Measurements from ENCODE around the gene KLF3.

The KLF3 gene

DNA sequence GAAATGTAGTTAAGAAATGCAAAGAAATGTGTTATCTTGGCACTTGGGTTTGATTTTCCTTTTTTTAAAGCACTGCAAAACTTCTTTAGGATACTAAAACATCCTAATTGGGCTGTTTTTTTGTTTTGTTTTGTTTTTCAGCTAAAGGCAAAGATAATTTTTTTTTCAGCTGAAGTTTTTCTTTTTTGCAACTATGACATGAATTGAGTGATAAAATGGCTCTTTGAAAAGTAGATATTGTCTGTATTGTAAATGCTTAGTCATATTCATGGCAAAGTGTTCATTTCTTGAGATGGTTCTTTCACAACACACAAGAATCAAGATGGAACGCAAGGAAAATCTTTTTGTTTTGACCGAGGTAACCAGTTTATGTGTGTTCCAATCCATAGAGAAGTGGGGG is 35.1 kb downstream of the KLF3 start:
- DNase-seq: no peak

GRCh38 chr4:38703635-38704034 is 39.6 kb downstream of the KLF3 start:
- DNase-seq: no peak

DNA sequence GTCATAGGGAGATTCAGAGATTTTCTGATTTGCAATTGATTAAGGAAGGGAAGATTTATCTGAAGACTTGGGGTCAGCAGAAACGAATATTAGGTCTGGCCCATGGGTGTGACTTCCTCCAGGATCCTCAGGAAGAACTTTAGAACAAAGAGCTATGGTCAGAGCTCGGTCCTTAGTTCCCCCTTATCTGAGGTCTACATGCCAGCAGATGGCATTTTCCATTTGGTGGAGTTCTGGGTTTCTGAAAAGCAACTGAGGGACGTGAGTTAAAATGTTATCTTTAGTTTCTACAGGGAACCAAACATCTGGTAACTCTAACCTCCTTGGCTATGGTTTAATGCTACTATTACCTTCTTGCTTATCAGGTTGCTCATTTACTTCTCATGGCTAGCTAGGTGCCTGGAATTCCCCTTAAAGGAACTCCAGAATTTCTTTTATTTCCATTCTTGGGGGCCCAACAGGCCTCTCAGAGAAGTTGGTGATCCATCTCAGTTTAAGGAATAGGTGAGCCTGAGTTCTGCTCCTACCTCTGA is 40.7 kb downstream of the KLF3 start:
- no peak for DNase-seq

DNA sequence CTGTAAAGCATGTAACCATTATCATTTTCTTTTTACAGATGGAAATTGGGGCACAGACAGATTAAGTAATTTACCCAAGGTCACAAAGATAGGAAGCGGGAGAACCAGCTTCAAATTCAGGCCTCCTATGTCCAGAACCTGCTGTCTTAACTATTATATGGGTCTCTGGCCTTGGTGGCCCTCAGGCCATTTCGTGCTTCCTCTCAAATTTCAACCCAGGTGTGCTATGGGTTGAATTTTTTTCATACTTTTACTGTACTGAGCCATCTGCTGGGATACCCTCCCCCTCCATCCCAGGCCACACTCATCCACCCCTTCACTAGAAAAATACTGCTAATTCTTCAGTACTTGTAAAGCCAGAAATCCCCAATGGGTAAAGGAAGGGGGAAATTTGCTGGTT is 42.3 kb downstream of the KLF3 start:
- no peak for DNase-seq

DNA sequence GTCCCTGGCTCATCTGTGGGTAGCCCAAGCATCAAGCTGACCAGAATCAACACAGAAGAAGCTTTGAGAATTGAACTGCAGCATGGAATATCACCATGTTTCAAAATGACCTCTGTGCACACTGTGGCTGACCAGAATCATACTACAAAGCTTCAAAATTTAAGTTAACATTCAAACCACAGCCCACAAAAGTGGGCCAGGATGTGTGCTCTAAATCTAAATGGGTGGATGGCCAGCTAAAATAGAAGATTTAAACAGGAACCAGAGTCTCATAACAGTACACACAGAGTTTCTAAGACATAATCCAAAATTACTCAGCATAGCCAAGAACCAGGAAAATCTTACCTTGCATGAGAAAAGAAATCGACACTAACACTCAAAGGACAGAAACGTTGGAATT is 46.1 kb downstream of the KLF3 start:
- no peak for DNase-seq

DNA sequence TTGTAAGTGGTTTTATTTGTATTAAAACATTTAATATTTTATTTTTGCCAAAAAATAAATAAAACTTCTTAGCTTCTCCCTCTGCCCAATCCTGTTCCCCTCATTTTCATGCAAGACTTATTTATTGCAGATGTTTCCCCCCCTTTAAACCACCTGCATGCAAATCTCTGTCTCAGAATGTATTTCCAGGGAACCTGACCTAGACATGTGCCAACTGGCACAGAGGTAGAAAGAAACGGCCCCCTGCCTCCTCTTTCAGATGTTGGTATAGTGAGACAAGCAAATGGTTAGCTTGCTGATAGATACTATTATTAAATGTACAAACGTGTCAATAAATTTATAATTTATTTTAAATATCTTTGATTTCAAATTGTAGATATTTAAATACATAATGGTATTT is 47.1 kb downstream of the KLF3 start:
- no peak for DNase-seq

GRCh38 chr4:38715050-38715449 is 51.1 kb downstream of the KLF3 start:
- DNase-seq: no peak

- no peak for DNase-seq
Measured at GRCh38 chr4:38716256-38716655, 52.3 kb downstream of the KLF3 start.

DNA sequence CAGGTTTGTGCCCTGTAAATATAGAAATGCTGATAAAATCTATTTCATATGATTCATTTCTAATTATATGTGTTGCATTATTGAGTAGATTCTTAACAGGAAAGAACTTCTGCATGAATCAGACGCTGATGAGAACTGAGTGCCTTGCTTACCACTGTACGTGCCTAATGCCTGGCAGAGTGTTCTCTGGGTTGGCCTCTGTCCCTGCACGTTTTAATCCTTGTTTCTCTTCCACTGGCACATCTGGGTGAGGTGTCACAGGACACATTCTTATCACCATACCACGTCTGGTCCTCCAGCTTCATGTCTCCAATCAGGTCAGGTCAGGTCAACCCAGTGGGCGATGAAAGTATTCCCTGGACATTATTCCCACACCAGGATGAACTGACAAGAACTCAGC is 53.6 kb downstream of the KLF3 start:
- DNase-seq: no peak

DNA sequence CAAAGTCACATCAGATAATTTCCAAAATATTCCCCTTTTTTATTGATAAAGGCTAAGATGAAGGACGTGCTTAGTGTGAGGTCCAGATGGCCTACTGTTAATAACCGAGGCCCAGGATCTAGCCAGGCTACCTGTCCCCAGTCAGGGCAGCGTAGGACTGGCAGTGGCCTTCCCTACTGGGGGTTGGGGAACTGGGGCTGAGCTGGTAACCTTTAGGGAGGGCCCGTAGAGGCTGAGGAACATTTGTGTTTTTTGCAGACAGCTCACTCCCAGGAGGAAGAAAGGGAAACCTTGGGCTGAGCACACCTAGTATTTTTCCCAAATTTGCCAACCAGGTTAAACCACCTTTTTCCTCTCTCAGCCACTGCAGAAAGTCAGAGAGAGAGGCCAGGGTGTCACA is 59.1 kb downstream of the KLF3 start:
- DNase-seq: no peak

DNA sequence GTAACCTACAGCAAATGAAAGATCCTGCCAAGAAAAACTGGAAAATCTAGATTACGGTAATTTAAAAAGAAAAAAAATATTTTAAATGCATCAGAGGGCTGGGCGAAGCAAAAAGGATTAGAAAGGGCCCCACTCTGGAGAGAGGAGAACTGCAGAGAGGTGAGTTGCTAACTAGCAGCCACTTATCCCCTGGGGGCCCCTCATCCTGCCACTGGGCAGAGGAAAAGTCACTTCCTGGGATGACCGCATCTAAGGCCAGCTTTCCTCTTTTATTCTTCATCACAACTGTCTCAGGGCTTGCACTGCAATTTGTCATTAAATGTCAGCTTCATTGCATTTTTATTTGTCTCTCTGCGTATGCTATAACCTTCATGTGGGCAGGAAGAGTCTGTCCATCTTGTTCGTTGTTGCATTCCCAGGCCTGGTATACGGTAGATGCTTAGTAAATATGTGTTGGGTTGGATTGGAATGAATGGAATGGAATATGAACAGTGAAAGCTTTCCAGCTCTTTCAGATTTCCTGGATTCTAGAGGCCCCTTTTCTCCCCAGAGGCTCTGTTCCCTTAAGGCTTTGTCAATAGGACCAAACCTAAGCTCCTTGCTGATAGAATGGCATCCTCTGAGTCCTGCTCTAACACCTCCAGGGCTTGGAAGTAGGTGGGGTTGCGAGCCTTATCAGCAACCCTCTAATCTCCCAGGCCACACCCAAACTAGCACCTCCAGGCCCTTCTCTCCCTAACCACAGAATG is 59.9 kb downstream of the KLF3 start:
- no peak for DNase-seq

DNA sequence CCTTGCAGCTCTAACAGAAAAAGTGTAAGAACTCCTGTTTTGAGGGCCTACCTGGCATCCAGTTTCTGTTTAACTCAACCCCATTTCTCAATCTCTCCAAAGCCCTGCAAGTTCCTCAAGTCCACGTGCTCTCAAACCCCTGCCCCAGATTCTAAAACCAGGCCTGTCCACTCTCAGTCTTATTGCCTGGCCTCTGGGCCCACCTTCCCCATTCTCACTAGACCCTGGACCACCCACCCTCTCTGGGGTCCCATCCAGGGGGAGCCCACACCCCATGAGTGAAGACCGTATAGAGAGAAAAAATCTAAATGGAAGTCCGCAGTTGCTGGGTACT is 60.4 kb downstream of the KLF3 start:
- DNase-seq: no peak

DNA sequence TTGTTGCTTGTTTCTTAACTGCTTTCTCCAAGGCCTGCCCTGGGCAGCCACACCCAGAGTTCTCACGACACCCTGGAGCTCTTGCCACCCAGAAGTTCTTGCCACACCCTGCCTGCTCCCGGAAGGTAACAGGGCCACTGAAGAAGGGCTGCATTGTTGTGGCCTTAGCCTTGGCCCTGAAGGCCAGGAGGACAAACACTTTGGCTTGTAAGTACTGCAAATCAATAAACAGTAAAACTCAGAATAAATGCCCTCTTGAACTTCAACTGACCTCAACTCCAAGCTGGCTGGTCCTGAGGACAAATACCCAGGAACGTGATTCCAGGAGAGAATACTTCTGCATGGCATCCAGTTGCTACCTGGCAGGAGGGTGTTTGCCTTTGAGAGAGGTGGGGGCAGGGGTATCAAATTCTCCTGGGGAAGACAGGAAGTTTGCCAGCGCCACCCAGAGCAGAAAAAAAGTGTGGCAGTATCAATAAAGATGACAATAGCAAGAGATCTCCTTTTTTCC is 64.7 kb downstream of the KLF3 start:
- DNase-seq: no peak

- DNase-seq: no peak
Measured at GRCh38 chr4:38730493-38730829, 66.5 kb downstream of the KLF3 start.

- DNase-seq: peak; percentile 89
Measured at GRCh38 chr4:38730830-38731646, 67.0 kb downstream of the KLF3 start.

DNA sequence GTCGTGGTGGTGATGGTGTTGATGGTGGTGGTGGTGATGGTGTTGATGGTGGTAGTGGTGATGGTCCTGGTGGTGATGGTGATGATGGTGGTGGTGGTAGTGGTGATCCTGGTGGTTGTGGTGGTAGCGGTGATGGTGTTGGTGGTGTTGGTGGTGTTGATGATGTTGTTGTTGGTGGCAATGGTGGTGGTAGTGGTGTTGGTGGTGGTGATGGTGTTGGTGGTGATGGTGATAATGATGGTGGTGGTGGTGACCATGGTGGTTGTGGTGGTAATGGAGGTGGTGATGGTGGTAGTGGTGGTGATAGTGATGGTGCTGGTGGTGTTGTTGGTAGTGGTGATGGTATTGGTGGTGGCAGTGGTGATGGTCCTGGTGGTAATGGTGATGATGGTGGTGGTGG is 69.7 kb downstream of the KLF3 start:
- DNase-seq: no peak

DNA sequence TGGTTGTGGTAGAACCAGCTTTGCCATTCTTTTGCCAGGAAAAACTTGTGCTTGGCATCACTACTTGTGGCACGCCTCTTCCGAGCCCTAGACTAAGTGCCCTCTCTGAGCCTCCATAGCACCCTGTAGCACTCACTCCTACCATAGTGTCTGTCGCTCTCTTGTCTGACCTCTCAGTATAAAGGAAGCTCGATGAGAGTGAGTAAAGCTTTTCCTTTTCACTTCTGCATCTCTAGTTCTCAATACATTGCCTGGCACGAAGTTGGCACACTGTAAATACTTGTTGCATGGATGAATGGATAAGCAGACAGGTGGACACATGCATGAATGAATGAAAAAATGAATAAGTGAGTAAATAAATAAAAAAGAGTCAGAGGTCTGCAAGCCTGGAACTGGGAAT is 70.4 kb downstream of the KLF3 start:
- DNase-seq: no peak

- no peak for DNase-seq
Measured at GRCh38 chr4:38734911-38735310, 70.9 kb downstream of the KLF3 start.

DNA sequence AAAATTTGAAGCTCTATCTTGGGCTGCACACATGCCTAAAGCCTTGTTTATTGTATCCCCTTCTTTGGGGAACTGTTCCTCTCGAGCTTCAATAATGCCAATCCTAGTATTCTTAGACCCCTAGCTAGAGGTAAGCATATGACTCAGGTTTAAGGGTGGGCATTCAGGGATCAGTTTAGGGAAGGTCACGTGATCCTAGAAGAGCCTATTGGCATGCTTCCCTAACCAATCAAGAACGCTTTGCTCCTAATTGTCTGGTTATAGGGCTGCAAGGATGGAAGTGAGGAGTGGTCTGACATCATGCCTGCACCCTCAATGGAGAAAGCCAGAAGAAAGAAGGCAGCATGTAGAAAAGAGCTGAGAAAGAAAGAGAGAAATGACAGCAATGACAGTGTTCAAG is 71.9 kb downstream of the KLF3 start:
- no peak for DNase-seq

- no peak for DNase-seq
Measured at GRCh38 chr4:38738940-38739803, 75.2 kb downstream of the KLF3 start.

DNA sequence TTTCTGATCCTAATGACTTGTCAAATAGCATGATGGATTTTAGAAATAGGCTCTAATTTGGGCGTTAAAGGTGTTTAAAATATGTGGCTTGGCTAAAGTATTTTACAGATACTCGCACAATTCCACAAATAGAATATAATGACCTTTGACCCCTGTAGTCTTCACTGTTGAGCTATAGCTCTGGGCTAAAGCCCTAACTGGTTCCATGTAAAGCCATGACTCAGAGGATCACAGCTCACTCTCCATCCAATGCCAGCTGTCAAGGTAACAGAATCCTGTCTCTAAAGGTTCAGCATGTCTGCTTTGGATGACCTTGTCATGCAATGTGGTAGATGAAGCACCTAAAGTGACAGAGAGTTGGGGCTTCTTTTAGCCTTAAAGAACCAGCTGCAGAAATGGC is 76.3 kb downstream of the KLF3 start:
- DNase-seq: no peak

DNA sequence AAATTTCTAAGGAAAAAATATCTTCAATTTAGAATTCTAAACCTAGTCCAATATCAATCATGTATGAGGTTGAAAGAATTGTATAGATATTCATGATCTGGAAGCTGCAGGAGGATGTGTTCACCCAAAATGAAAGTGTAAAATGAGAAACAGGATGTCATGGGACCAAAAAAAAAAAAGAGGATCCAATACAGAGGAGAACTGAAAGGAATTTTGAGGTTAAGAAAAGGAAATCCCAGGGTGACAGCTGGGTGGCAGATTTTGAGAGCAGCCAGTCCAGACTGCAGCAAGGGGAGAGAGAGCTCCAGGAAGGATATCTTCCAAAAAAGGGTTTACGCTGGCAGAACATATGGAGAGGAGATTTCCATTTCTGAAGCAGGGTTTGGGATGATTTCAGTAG is 79.9 kb downstream of the KLF3 start:
- DNase-seq: no peak

- DNase-seq: no peak
Measured at GRCh38 chr4:38745881-38746280, 81.9 kb downstream of the KLF3 start.
